ENCODE results near the gene PPP1R8.

The PPP1R8 gene

GRCh38 chr1:27887215-27888021 is 56.8 kb downstream of the PPP1R8 start:
- Histone ChIP-seq H3K27ac (ENCODE audit: low read depth, low read length) (no peak overlapping the region), H3K27me3 (ENCODE audit: control insufficient read depth in 5 of 5, insufficient read depth in 4 of 5, low read length in 5 of 5) (no peaks in the 10 kb centered on the region), H3K4me1 (ENCODE audit: control insufficient read depth in 5 of 5, insufficient read depth in 5 of 5, low read length in 5 of 5) (peaks cover 1 to 69% (median 18%) of the 10 kb centered on the region in 5 donors), H3K9ac (ENCODE audit: low read length in 5 of 5) (no peak overlapping the region), H3K4me3 (ENCODE audit: low read depth in 1 of 5, low read length in 5 of 5) (peak overlapping the region in 1 of 5 donors; percentile 1), H3K9me3 (ENCODE audit: control insufficient read depth in 5 of 5, low read length in 5 of 5) (no peaks in the 10 kb centered on the region), H3K36me3 (ENCODE audit: control insufficient read depth in 5 of 5, insufficient read depth in 5 of 5, low read length in 5 of 5) (peaks cover 12 to 72% (median 56%) of the 10 kb centered on the region in 5 donors)

DNA sequence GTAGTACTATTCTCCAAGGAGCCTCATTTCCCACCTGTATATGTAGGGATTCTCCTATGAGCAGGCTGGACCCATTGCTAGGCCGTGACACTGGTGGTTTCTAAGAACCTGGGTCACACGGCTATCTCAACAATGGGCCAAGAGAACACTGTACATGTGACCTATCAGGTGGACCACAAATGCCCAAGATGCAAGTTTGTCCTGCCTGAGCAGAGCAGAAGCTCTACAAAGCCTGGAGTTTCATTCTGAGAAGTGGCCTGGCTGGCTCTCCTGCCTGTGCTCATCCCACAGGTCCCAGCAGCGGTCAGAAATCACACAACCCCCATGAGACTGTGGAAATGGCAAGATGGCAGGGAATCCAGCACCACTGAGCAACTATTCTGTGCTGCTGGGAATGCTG is 58.9 kb downstream of the PPP1R8 start:
- Histone ChIP-seq H3K27me3 (ENCODE audit: control insufficient read depth in 5 of 5, insufficient read depth in 4 of 5, low read length in 5 of 5) (no peaks in the 10 kb centered on the region), H3K9ac (ENCODE audit: low read length in 5 of 5) (no peak overlapping the region), H3K9me3 (ENCODE audit: control insufficient read depth in 5 of 5, low read length in 5 of 5) (no peaks in the 10 kb centered on the region), H3K36me3 (ENCODE audit: control insufficient read depth in 5 of 5, insufficient read depth in 5 of 5, low read length in 5 of 5) (peaks cover 25 to 72% (median 57%) of the 10 kb centered on the region in 5 donors), H3K27ac (ENCODE audit: low read depth, low read length) (no peak overlapping the region), H3K4me3 (ENCODE audit: low read depth in 1 of 5, low read length in 5 of 5) (no peak overlapping the region), H3K4me1 (ENCODE audit: control insufficient read depth in 5 of 5, insufficient read depth in 5 of 5, low read length in 5 of 5) (peaks cover 1 to 51% (median 15%) of the 10 kb centered on the region in 5 donors)

DNA sequence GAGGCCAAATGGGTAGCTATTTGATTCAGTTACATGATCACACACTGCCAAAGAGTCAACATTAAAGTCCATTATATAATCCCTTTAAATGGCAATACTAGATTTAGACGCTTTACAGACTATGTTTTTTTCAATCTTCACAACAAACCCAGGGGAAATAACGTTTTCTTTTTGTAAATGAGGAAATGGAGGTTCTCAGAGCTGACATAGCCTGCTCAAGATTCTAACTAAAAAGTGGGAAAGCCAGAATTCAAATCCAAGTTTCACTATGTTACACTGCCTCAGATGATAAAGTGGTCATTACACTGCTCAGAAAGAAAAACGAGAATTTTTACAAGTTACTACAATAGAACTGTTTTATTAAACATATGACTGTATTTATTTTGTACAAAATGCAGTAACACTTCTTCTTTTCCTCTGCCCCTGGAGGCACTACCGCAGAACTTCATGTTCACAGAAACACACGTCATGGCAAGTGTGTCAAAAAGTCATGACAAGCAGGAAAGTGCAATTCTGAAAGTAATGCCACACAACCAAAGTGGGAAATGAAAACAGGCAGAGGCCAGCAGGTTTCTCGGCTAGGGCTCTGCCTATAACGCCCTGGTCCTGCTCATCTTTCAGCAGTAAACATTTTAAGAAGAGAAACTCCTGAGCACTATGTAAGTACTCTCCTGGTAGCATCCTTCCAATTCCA is 60.8 kb downstream of the PPP1R8 start:
- Histone ChIP-seq H3K4me3 (ENCODE audit: low read depth in 1 of 5, low read length in 5 of 5) (no peak overlapping the region), H3K4me1 (ENCODE audit: control insufficient read depth in 5 of 5, insufficient read depth in 5 of 5, low read length in 5 of 5) (peaks cover 1 to 37% (median 12%) of the 10 kb centered on the region in 5 donors), H3K9me3 (ENCODE audit: control insufficient read depth in 5 of 5, low read length in 5 of 5) (no peaks in the 10 kb centered on the region), H3K36me3 (ENCODE audit: control insufficient read depth in 5 of 5, insufficient read depth in 5 of 5, low read length in 5 of 5) (peaks cover 30 to 77% (median 65%) of the 10 kb centered on the region in 5 donors), H3K9ac (ENCODE audit: low read length in 5 of 5) (peak overlapping the region in 1 of 5 donors; percentile 21), H3K27me3 (ENCODE audit: control insufficient read depth in 5 of 5, insufficient read depth in 4 of 5, low read length in 5 of 5) (no peaks in the 10 kb centered on the region), H3K27ac (ENCODE audit: low read depth, low read length) (peak overlapping the region; percentile 62)

DNA sequence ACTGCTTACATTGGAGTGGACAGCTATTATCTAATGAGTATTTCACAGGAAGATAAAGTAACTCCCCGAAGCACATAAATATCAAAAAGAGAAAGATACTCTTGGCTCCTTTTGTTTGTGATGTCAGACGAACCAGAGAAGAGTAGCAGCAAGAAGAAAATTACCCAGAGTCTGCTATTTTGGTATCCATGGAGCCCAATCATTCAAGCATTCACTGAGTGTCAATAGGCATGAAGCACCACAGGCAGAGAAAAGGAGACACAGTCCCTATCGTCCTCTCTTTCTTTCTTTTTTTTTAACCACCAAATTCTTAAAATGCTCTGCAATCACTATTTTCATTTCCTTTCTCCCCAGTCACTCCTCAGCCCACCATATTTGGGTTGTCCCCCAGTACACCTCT is 63.9 kb downstream of the PPP1R8 start:
- no peaks in the 10 kb centered on the region for H3K27me3 ChIP-seq (ENCODE audit: control insufficient read depth in 5 of 5, insufficient read depth in 4 of 5, low read length in 5 of 5)
- no peaks in the 10 kb centered on the region for H3K9me3 ChIP-seq (ENCODE audit: control insufficient read depth in 5 of 5, low read length in 5 of 5)
- peaks cover 38 to 78% (median 57%) of the 10 kb centered on the region in 5 donors for H3K36me3 ChIP-seq (ENCODE audit: control insufficient read depth in 5 of 5, insufficient read depth in 5 of 5, low read length in 5 of 5)
- H3K4me1 ChIP-seq (ENCODE audit: control insufficient read depth in 5 of 5, insufficient read depth in 5 of 5, low read length in 5 of 5) = peaks cover under 1 to 18% (median 3%) of the 10 kb centered on the region in 5 donors
- H3K27ac ChIP-seq (ENCODE audit: low read depth, low read length) = no peak overlapping the region
- H3K4me3 ChIP-seq (ENCODE audit: low read depth in 1 of 5, low read length in 5 of 5) = no peak overlapping the region
- no peak overlapping the region for H3K9ac ChIP-seq (ENCODE audit: low read length in 5 of 5)

Data from subcutaneous abdominal adipose tissue (tissue), 5 donors.